ENCODE data around the gene DRD3. TPM values are rescaled to one million over a fixed set of nuclear protein-coding genes. Genes with fewer than 3 reads are reported as not detected.

Gene DRD3
- total RNA-seq, 1 donor from 2014 or later: not detected

DNA sequence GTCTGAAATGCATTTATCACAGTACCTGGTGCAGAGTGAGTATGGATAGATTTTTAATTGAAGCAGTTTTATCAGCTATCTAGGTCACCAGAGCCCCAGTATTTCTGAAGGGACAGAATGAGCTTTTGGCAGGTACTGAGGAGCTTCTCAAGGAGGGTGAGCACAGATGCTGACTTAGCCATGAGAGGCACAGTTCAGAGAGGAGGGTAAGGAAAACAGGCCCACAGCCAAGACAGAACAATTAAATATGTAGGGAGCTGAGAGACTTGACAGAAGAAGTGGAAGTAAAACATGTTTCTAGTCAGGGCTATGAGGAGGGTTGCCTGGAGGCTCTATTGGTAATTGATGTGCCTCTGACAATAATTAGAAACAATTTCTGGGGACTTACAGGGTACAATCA lies 38.4 kb upstream of the DRD3 start:
- Histone ChIP-seq H3K4me2 (ENCODE audit: low read length) (peak overlapping the region; percentile 63), H3K27me3 (ENCODE audit: insufficient read depth, low read length) (no peaks in the 10 kb centered on the region), H2AFZ (ENCODE audit: low read depth, low read length) (no peak overlapping the region), H3K4me3 (ENCODE audit: insufficient read depth, low read depth, low read length) (no peak overlapping the region), H4K20me1 (ENCODE audit: insufficient read depth, low read length) (no peaks in the 10 kb centered on the region), H3K27ac (ENCODE audit: low read depth, low read length) (no peak overlapping the region), H3K9me3 (ENCODE audit: insufficient read depth, low read depth, low read length) (no peaks in the 10 kb centered on the region), H3K36me3 (ENCODE audit: insufficient read depth, low read length) (no peaks in the 10 kb centered on the region), H3K9ac (ENCODE audit: low read length) (no peak overlapping the region), H3K4me1 (ENCODE audit: insufficient read depth, low read length) (peaks cover 59% of the 10 kb centered on the region), H3K79me2 (ENCODE audit: insufficient read depth, low read length) (no peaks in the 10 kb centered on the region)
- H3K27ac Mint-ChIP-seq (ENCODE audit: unreplicated experiment): no peak overlapping the region
- H3K4me3 Mint-ChIP-seq (ENCODE audit: unreplicated experiment): no peak overlapping the region
- peaks cover 3% of the 10 kb centered on the region for H3K4me1 Mint-ChIP-seq (ENCODE audit: low read depth, unreplicated experiment)
- peaks cover 3% of the 10 kb centered on the region for H3K27me3 Mint-ChIP-seq (ENCODE audit: low read depth, unreplicated experiment)
- FAIRE-seq: no peak
- TF ChIP-seq, protein P1, sequence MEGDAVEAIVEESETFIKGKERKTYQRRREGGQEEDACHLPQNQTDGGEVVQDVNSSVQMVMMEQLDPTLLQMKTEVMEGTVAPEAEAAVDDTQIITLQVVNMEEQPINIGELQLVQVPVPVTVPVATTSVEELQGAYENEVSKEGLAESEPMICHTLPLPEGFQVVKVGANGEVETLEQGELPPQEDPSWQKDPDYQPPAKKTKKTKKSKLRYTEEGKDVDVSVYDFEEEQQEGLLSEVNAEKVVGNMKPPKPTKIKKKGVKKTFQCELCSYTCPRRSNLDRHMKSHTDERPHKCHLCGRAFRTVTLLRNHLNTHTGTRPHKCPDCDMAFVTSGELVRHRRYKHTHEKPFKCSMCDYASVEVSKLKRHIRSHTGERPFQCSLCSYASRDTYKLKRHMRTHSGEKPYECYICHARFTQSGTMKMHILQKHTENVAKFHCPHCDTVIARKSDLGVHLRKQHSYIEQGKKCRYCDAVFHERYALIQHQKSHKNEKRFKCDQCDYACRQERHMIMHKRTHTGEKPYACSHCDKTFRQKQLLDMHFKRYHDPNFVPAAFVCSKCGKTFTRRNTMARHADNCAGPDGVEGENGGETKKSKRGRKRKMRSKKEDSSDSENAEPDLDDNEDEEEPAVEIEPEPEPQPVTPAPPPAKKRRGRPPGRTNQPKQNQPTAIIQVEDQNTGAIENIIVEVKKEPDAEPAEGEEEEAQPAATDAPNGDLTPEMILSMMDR (IDR thresholded peaks at IDR 0.05; ENCODE audit: insufficient read depth, low read depth, low read length): no peak
- TF ChIP-seq EZH2 (IDR thresholded peaks at IDR 0.05; ENCODE audit: insufficient read depth, low read length): no peak
- no peak for DNase-seq (ENCODE audit: low read depth)
- H3K36me3 Mint-ChIP-seq (ENCODE audit: low read depth, unreplicated experiment): no peaks in the 10 kb centered on the region
- H3K9me3 Mint-ChIP-seq (ENCODE audit: unreplicated experiment): no peaks in the 10 kb centered on the region

DNA sequence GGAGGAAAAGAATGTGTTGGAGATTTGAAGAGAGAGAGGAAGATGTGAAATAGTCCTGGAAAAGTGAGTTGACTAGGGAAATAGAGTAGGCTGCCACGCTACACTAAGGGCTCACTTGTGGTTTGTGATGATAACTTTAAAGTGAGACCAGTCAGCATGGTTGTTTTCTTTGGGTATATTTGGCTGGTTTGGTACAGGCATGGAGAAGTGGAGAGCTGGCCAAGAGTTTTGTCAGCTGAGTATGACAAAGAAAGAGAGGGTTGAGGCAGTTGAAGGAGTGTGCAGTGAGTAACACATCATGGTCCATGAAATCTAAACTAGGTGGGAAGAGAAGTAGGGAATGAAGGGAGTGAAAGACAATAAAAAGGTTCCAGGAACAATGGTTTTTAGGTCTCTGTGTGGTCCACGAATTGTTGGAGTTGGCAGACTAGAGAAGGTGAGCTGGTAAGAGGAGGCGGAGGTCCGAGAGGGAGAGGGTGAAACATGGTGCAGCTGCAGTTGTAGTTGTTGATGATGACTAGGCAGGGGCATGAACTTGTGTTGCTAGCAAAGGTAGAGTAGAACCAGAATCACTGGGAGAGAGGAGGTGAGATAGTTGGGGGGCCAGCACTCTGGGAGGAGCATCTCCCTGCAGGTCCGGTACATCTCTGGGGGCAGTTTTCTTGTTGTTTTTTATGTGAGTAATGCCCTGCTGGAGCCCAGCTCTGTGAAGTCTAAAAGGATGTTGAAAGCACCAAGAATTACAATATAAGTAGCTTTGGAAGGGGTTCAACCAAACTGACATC lies 37.5 kb upstream of the DRD3 start:
- Histone ChIP-seq H3K27me3 (ENCODE audit: insufficient read depth, low read length) (no peaks in the 10 kb centered on the region), H3K9me3 (ENCODE audit: insufficient read depth, low read depth, low read length) (no peaks in the 10 kb centered on the region), H3K4me3 (ENCODE audit: insufficient read depth, low read depth, low read length) (no peak overlapping the region), H4K20me1 (ENCODE audit: insufficient read depth, low read length) (no peaks in the 10 kb centered on the region), H3K4me2 (ENCODE audit: low read length) (peak overlapping the region; percentile 63), H3K9ac (ENCODE audit: low read length) (no peak overlapping the region), H3K79me2 (ENCODE audit: insufficient read depth, low read length) (no peaks in the 10 kb centered on the region), H3K36me3 (ENCODE audit: insufficient read depth, low read length) (no peaks in the 10 kb centered on the region), H2AFZ (ENCODE audit: low read depth, low read length) (no peak overlapping the region), H3K4me1 (ENCODE audit: insufficient read depth, low read length) (peaks cover 59% of the 10 kb centered on the region), H3K27ac (ENCODE audit: low read depth, low read length) (peak overlapping the region; percentile 46)
- no peaks in the 10 kb centered on the region for H3K36me3 Mint-ChIP-seq (ENCODE audit: low read depth, unreplicated experiment)
- TF ChIP-seq, protein P1 (IDR thresholded peaks at IDR 0.05; ENCODE audit: insufficient read depth, low read depth, low read length): no peak
- TF ChIP-seq EZH2 (IDR thresholded peaks at IDR 0.05; ENCODE audit: insufficient read depth, low read length): no peak
- peaks cover 3% of the 10 kb centered on the region for H3K4me1 Mint-ChIP-seq (ENCODE audit: low read depth, unreplicated experiment)
- no peak overlapping the region for H3K4me3 Mint-ChIP-seq (ENCODE audit: unreplicated experiment)
- H3K9me3 Mint-ChIP-seq (ENCODE audit: unreplicated experiment): no peaks in the 10 kb centered on the region
- no peak overlapping the region for H3K27ac Mint-ChIP-seq (ENCODE audit: unreplicated experiment)
- peak; percentile 73 for DNase-seq (ENCODE audit: low read depth)
- FAIRE-seq: peak; percentile 23
- H3K27me3 Mint-ChIP-seq (ENCODE audit: low read depth, unreplicated experiment): peaks cover 3% of the 10 kb centered on the region

All from astrocyte (in vitro differentiated cells and primary cell).